Raji (cell line): ENCODE data around the gene RNPEPL1.

ENCODE experiments used
- POLR2A ChIP-seq: IDR thresholded peaks from 2 replicates; pipeline ENCODE4 v1.6.1; 2011; ENCODE audit warnings: low read depth, low read length, control low read depth; ENCODE audit not compliant: insufficient read depth

Gene RNPEPL1

GRCh38 chr2:240599141-240599583, 30.9 kb downstream of the RNPEPL1 start:
- no peak for TF ChIP-seq POLR2A

GRCh38 chr2:240600451-240600961, 32.2 kb downstream of the RNPEPL1 start:
- TF ChIP-seq POLR2A = no peak

- TF ChIP-seq POLR2A = no peak
Observed at GRCh38 chr2:240601061-240601830, 33.0 kb downstream of the RNPEPL1 start.

GRCh38 chr2:240601831-240602160, 33.5 kb downstream of the RNPEPL1 start:
- no peak for TF ChIP-seq POLR2A

- TF ChIP-seq POLR2A = no peak
Observed at GRCh38 chr2:240602266-240603050, 34.2 kb downstream of the RNPEPL1 start.

- TF ChIP-seq POLR2A = no peak
Observed at GRCh38 chr2:240603081-240603835, 35.0 kb downstream of the RNPEPL1 start.

- no peak for TF ChIP-seq POLR2A
Observed at GRCh38 chr2:240603846-240604245, 35.6 kb downstream of the RNPEPL1 start.

- no peak for TF ChIP-seq POLR2A
Observed at GRCh38 chr2:240604291-240604938, 36.1 kb downstream of the RNPEPL1 start.

- TF ChIP-seq POLR2A = no peak
Observed at GRCh38 chr2:240604939-240605716, 36.8 kb downstream of the RNPEPL1 start.

- TF ChIP-seq POLR2A = no peak
Observed at GRCh38 chr2:240605867-240606743, 37.8 kb downstream of the RNPEPL1 start.

- no peak for TF ChIP-seq POLR2A
Observed at GRCh38 chr2:240611601-240612210, 43.4 kb downstream of the RNPEPL1 start.

- no peak for TF ChIP-seq POLR2A
Observed at GRCh38 chr2:240613781-240614180, 45.5 kb downstream of the RNPEPL1 start.

- TF ChIP-seq POLR2A = no peak
Observed at GRCh38 chr2:240614391-240614790, 46.1 kb downstream of the RNPEPL1 start.
